Activated T-cell treated with anti-CD3 and anti-CD28 coated beads for 48 hours (primary cell): ENCODE data around the gene CDC14B.

ENCODE experiments used
- DNase-seq: peaks from one replicate; pipeline ENCODE4 v3.0.0-alpha.2; 2020; ENCODE audit warnings: low read depth

The CDC14B gene

GRCh38 chr9:96484521-96484931 is 135.1 kb downstream of the CDC14B start:
- DNase-seq: no peak

DNA sequence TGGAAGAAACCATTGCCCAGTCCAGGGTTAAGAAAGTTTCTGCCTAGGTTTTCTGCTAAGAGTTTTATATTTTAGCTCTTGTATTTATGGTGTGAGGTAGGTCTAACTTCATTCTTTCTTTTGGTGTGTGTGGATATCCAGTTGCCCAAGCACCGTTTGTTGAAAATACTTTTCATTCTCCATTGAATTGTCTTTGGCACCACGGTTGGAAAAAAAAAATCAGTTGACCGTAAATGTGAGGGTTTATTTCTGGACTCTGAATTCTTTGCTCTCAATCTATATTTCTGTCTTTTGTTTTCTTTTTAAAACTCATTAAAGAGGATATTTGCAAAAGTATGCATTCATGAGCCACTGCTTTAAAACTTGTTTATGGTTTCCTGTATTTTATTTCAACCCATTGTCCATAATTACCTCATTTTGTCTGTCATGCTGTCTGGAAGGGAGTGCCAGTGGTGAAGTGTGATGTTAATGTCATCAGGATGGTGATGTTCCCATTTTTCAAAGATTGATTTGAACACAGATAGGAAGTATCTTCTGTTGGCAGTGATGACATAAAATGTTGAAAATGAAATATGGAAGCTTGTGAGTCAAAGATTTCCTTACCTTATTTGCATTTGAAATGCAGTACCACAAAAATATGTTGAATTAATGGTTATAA is 135.8 kb downstream of the CDC14B start:
- no peak for DNase-seq

GRCh38 chr9:96483197-96483596 is 136.4 kb downstream of the CDC14B start:
- DNase-seq: no peak

DNA sequence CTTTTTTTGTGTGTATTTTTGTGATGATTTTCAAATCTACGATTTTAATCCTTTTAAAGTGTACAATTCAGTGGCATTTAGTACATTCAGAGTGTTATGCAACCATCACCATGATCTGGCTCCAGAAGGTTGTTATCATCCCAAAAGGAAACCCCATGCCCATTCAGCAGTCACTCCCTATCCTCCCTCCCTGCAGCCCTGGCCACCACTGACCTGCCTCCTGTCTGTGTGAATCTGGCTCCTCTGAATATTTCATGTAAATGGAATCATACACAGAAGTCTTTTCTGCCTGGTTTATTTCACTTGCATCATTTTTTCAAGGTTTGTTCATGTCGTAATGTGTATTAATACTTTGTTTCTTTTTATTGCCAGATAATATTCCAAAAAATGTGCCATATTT is 137.2 kb downstream of the CDC14B start:
- DNase-seq: no peak

DNA sequence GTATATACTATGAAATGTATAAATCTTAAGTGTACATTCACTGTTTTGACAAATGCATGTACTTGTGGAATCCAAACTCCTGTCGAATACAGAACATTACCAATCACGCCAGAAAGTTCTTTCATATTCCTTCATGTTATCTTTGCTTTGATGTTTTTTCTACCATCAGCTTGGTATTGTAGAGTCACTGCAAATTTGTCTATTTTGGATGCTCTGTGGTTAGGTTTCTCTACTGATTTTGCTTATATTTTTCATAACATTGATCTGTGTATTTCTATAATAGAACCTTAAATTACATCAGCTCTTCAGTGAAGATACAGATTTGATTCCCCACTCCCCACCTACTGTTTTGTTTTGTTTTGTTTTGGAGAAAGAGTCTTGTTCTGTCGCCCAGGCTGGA is 138.9 kb downstream of the CDC14B start:
- DNase-seq: no peak

- DNase-seq: peak; percentile 21
Observed at GRCh38 chr9:96478829-96479371, 140.7 kb downstream of the CDC14B start.

DNA sequence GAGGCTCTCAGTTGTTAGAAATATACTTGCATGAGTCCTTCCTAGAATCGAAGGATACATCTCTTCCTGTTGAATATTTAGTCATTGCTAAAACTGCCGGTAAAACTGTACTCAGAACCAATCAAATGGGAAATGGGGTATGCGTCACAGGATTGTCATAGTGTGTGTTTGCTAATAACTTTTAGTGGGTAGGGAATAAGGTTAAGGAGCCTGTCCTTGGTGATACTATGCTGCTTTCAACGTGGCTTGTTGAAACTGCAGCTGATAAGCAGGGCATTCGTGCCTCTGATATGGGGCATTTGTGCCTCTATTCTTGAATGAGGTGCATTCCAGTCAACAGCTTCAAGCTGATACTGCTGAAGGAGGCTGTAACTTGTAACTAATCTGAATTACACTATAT is 143.1 kb downstream of the CDC14B start:
- no peak for DNase-seq

- DNase-seq: no peak
Observed at GRCh38 chr9:96476013-96476412, 143.6 kb downstream of the CDC14B start.

DNA sequence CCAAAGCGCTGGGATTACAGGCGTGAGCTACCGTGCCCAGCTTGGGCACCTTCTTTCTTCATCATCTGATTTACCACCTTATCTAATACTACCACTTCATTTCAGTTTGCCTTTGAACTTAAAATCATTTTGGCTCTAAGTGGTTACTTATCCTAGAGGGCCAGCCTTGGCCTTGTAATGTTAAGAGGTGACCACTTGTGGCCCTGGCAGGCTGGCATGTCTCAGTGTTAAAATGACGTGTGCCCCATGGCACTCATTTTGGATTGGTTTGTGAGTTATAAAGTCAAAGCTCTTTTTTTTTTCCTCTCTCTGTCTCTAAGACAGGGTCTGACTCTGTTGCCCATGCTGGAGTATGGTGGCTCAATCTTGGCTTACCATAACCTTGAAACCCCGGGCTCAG is 151.9 kb downstream of the CDC14B start:
- no peak for DNase-seq

GRCh38 chr9:96464426-96464825 is 155.2 kb downstream of the CDC14B start:
- DNase-seq: no peak

DNA sequence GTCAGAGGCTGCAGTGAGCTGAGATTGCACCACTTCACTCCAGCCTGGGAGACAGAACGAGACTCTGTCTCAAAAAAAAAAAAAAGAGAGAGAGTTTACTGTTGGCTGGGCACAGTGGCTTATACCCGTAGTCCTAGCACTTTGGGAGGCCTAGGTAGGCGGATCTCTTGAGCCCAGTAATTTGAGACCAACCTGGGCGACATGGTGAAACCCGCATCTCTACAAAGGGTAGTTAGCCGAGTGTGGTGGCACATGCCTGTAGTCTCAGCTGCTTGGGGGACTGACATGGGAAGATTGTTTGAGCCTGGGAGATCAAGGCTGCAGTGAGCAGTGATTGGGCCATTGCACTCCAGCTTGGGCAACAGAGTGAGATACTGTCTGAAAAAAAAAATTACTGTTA is 157.1 kb downstream of the CDC14B start:
- DNase-seq: no peak

DNA sequence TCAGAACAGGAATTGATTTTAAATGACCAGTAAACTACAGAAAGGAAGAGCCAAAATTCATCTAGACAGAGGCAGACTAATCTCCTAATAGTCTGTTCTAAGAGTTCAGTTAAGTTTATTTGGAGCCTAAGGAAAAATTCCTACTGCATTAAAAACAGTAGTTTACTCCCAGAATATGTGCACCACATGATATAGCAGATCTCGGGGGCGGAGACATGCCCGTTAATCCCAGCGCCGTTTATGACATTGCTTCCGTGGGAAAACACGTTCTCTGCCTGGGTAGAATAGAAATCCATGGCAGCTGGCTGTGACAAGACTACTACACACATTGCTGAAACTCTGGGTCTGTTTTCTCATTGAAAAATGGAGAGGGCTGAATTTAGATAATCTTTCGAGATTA is 158.3 kb downstream of the CDC14B start:
- no peak for DNase-seq

DNA sequence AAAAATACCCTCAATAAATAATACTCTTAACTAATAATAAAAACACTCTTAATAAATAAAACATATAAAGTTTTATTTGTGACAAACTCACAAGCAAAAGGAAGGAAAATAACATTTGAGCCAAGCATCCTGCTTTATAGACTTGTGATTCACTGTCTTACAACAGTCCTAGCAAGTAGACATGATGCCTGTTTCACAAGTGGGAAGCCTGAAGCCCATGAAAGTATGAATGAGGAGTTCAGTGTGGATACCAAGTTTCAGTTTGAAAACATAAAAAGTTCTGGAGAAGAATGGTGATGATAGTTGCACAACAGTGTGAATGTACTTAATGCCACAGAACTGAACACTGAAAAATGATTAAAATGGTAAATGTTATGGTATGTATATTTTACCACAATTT is 158.8 kb downstream of the CDC14B start:
- no peak for DNase-seq

DNA sequence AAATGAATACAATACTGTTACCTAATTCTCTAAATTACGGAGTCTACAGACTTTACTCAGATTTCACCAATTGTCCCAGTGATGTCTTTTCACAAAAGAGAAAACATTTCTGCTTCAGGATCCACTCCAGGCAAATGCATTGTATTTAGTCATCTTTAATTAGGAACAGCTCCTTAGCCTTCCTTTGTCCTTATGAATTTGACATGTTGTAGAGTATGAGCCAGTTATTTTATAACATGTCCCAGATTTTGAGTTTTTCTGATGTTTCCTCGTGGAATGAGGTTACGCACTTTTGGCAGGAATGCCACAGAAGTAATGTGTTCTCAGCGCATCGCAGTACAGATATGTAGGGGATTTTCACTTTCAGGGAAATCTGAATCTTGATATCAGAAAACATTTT is 159.2 kb downstream of the CDC14B start:
- DNase-seq: no peak

DNA sequence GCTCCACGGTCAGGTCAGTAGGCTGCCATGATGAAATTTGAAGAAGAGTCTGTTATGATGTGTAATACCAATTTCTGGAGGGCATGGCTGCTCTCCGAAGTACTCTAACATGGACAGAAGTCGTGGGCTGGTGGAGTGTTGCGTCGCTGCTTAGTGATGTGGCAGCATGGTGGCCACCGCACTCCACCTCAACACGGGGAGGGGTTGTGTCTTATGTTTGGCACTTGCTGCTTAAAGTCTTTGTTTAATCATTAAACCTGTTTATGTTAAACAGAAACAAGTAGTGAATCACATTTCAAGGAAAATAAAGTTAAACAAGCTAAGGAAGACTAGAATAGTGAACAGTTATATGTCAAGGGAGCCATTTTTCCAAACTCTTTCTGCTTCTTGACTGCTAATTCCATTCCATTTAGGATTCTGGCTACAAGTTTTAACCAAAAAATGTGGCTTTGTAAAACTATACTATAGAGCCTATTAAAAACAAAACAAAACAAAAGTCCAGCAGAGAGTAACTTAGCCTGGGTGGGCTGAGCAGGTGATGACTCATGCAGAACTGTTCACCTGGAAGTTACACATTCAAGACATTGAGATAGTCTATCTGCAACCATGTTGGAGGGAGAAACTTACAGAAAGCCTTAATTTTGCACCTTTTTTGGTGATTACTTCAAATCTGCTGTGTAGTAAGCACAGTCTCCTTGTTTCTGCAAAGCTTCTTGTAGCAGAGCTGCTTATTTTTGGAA is 160.2 kb downstream of the CDC14B start:
- DNase-seq: no peak

GRCh38 chr9:96458226-96458625 is 161.4 kb downstream of the CDC14B start:
- no peak for DNase-seq

GRCh38 chr9:96457266-96457665 is 162.4 kb downstream of the CDC14B start:
- DNase-seq: no peak

- no peak for DNase-seq
Observed at GRCh38 chr9:96453625-96454024, 166.0 kb downstream of the CDC14B start.

- peak; percentile 19 for DNase-seq
Observed at GRCh38 chr9:96450613-96451528, 168.8 kb downstream of the CDC14B start.
